OCI-LY3 (cell line): ENCODE measurements around the gene MGAT4A.

Experiments
- CTCF ChIP-seq: fragments of 200-600, 300-600 bp; sonication (generic); IDR thresholded peaks from 2 replicates; pipeline ENCODE4 v1.5.1; 2014; ENCODE audit warnings: antibody characterized with exemption, low read length, low read depth
- EZH2phosphoT487 ChIP-seq: fragments of 200-600 bp; shearing (Covaris generic); IDR thresholded peaks from 2 replicates; pipeline ENCODE4 v1.6.1; 2018; ENCODE audit warnings: antibody characterized with exemption, mixed run types, low read depth

DNA sequence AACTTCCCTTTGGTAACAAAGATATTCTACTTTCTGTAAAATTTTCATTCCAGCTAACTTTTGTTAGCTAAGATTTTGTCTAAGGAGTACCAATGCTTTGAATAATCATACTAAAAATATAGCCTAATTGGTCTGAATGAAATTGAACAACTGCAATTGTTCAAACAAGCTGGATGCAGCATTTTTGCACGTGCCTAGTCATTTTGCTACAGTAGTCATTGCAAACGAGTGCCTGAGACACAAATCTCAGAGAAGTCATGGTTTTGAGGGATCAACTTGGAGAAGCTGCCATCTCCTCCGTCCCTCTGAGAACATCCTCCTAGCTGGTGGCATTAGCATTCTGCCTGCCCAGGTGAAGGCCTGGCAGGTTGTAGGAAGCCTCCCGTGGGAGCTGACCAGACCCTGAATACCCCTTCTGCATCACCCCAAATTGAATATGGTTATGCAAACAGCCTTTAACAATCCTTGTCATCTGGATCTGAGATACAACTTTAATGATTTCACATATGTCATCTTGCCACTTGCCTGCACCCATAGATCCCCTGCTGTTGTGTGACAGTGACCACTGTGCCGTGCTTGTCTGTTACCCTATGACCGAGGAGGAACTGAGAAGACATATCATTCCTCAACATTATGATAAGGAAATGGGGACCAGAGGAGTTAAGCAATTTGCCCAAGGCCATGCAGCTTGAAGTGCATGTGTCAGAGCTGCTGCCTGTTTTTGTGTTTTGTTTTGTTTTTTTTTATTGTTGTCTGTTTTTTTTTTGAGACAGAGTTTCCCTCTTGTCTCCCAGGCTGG is 29.1 kb upstream of the MGAT4A start:
- TF ChIP-seq CTCF (no peak), EZH2phosphoT487 (no peak)
